Measurements from ENCODE around the gene XXYLT1.

DNA sequence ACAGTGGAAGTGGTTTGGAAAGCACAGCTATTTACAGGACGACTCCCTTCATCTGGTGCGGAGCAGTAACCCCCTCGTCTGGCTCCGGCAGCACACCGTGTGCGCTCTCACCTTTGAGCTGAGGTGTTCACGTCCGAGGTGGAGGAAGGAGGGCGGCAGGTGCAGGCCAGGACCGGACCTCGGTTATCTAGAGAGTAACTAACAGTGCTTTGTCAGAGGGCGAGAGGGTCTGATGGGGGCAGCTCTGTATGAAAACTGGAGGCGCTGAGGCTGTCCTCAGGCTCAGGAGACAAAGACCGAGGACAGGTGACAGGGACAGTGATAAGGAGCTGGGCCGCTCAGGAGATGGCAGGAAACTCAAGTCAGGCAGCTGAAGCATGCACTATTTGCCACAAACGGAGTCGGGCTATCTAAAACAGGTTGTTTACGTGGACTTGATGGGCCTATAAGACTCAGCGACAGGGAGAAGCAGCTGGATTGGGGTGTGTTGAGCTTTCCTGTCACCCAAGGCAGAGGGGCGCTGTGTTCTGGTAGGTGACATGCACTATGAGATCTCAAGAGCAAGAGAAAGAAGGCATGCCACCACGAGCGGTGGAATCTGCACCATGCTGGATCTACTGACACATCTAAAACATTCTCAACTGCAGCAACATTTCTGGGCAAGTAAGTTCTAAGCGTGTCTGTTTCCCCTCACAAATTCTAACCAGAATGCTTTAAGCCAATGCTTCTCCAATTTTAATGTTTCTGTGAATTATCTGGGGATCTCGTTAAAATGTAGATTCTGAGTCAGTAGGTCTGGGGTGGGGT lies 155.2 kb downstream of the XXYLT1 start:
- TF ChIP-seq, protein P1, sequence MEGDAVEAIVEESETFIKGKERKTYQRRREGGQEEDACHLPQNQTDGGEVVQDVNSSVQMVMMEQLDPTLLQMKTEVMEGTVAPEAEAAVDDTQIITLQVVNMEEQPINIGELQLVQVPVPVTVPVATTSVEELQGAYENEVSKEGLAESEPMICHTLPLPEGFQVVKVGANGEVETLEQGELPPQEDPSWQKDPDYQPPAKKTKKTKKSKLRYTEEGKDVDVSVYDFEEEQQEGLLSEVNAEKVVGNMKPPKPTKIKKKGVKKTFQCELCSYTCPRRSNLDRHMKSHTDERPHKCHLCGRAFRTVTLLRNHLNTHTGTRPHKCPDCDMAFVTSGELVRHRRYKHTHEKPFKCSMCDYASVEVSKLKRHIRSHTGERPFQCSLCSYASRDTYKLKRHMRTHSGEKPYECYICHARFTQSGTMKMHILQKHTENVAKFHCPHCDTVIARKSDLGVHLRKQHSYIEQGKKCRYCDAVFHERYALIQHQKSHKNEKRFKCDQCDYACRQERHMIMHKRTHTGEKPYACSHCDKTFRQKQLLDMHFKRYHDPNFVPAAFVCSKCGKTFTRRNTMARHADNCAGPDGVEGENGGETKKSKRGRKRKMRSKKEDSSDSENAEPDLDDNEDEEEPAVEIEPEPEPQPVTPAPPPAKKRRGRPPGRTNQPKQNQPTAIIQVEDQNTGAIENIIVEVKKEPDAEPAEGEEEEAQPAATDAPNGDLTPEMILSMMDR (IDR thresholded peaks at IDR 0.05): no peak
- TF ChIP-seq POLR2A (IDR thresholded peaks at IDR 0.05): no peak
